ENCODE results near the gene FSTL5.

FSTL5 gene

GRCh38 chr4:162075726-162076125 lies 88.1 kb downstream of the FSTL5 start:
- no peak for TF ChIP-seq POLR2AphosphoS5 (IDR thresholded peaks at IDR 0.05; ENCODE audit: borderline replicate concordance, low read depth, low read length)
- no peak for TF ChIP-seq FOXP2 (optimal IDR thresholded peaks at IDR 0.05; ENCODE audit: control extremely low read depth, extremely low read length, insufficient read depth)
- no peak for TF ChIP-seq EZH2 (IDR thresholded peaks at IDR 0.05)
- DNase-seq (ENCODE audit: low read depth, low spot score) = no peak
- Histone ChIP-seq H3K9ac (ENCODE audit: insufficient read length) (no peak overlapping the region), H3K9me3 (ENCODE audit: low read depth, low read length) (no peaks in the 10 kb centered on the region), H3K4me3 (no peak overlapping the region), H3K36me3 (ENCODE audit: insufficient read depth, low read length) (no peaks in the 10 kb centered on the region), H3K27ac (no peak overlapping the region)

GRCh38 chr4:162061214-162061613 lies 102.6 kb downstream of the FSTL5 start:
- H3K36me3 ChIP-seq (ENCODE audit: insufficient read depth, low read length) = no peaks in the 10 kb centered on the region
- H3K9ac ChIP-seq (ENCODE audit: insufficient read length) = no peak overlapping the region
- DNase-seq (ENCODE audit: low read depth, low spot score) = no peak
- H3K9me3 ChIP-seq (ENCODE audit: low read depth, low read length) = no peaks in the 10 kb centered on the region
- no peak overlapping the region for H3K27ac ChIP-seq
- H3K4me3 ChIP-seq = no peak overlapping the region
- TF ChIP-seq FOXP2 (optimal IDR thresholded peaks at IDR 0.05; ENCODE audit: control extremely low read depth, extremely low read length, insufficient read depth) (no peak), EZH2 (IDR thresholded peaks at IDR 0.05) (no peak), POLR2AphosphoS5 (IDR thresholded peaks at IDR 0.05; ENCODE audit: borderline replicate concordance, low read depth, low read length) (no peak)

- TF ChIP-seq EZH2 (IDR thresholded peaks at IDR 0.05) (no peak), FOXP2 (optimal IDR thresholded peaks at IDR 0.05; ENCODE audit: control extremely low read depth, extremely low read length, insufficient read depth) (no peak), POLR2AphosphoS5 (IDR thresholded peaks at IDR 0.05; ENCODE audit: borderline replicate concordance, low read depth, low read length) (no peak)
- H3K4me3 ChIP-seq = no peak overlapping the region
- H3K36me3 ChIP-seq (ENCODE audit: insufficient read depth, low read length) = no peaks in the 10 kb centered on the region
- DNase-seq (ENCODE audit: low read depth, low spot score) = no peak
- H3K9me3 ChIP-seq (ENCODE audit: low read depth, low read length) = no peaks in the 10 kb centered on the region
- no peak overlapping the region for H3K27ac ChIP-seq
- H3K9ac ChIP-seq (ENCODE audit: insufficient read length) = no peak overlapping the region
These were observed 104.1 kb downstream of the FSTL5 start for GRCh38 chr4:162059656-162060055.

GRCh38 chr4:162056990-162057389 lies 106.8 kb downstream of the FSTL5 start:
- Histone ChIP-seq H3K4me3 (peak overlapping the region; percentile 59), H3K36me3 (ENCODE audit: insufficient read depth, low read length) (no peaks in the 10 kb centered on the region), H3K9ac (ENCODE audit: insufficient read length) (peak overlapping the region; percentile 24), H3K27ac (peak overlapping the region; percentile 81), H3K9me3 (ENCODE audit: low read depth, low read length) (no peaks in the 10 kb centered on the region)
- no peak for DNase-seq (ENCODE audit: low read depth, low spot score)
- TF ChIP-seq POLR2AphosphoS5 (IDR thresholded peaks at IDR 0.05; ENCODE audit: borderline replicate concordance, low read depth, low read length) (no peak), FOXP2 (optimal IDR thresholded peaks at IDR 0.05; ENCODE audit: control extremely low read depth, extremely low read length, insufficient read depth) (no peak), EZH2 (IDR thresholded peaks at IDR 0.05) (no peak)

GRCh38 chr4:162046135-162046534 lies 117.7 kb downstream of the FSTL5 start:
- Histone ChIP-seq H3K9ac (ENCODE audit: insufficient read length) (no peak overlapping the region), H3K36me3 (ENCODE audit: insufficient read depth, low read length) (no peaks in the 10 kb centered on the region), H3K9me3 (ENCODE audit: low read depth, low read length) (no peaks in the 10 kb centered on the region), H3K27ac (no peak overlapping the region), H3K4me3 (no peak overlapping the region)
- no peak for DNase-seq (ENCODE audit: low read depth, low spot score)
- TF ChIP-seq POLR2AphosphoS5 (IDR thresholded peaks at IDR 0.05; ENCODE audit: borderline replicate concordance, low read depth, low read length) = no peak
- TF ChIP-seq EZH2 (IDR thresholded peaks at IDR 0.05) = no peak

GRCh38 chr4:162038112-162038511 lies 125.7 kb downstream of the FSTL5 start:
- no peak for DNase-seq (ENCODE audit: low read depth, low spot score)
- Histone ChIP-seq H3K27ac (no peak overlapping the region), H3K9me3 (ENCODE audit: low read depth, low read length) (no peaks in the 10 kb centered on the region), H3K9ac (ENCODE audit: insufficient read length) (no peak overlapping the region), H3K36me3 (ENCODE audit: insufficient read depth, low read length) (no peaks in the 10 kb centered on the region), H3K4me3 (no peak overlapping the region)
- no peak for TF ChIP-seq EZH2 (IDR thresholded peaks at IDR 0.05)
- TF ChIP-seq POLR2AphosphoS5 (IDR thresholded peaks at IDR 0.05; ENCODE audit: borderline replicate concordance, low read depth, low read length) = no peak
- no peak for TF ChIP-seq FOXP2 (optimal IDR thresholded peaks at IDR 0.05; ENCODE audit: control extremely low read depth, extremely low read length, insufficient read depth)

- Histone ChIP-seq H3K9ac (ENCODE audit: insufficient read length) (no peak overlapping the region), H3K9me3 (ENCODE audit: low read depth, low read length) (no peaks in the 10 kb centered on the region; the same call in 1 of the 2 replicates), H3K4me3 (no peak overlapping the region), H3K27ac (no peak overlapping the region), H3K36me3 (ENCODE audit: insufficient read depth, low read length) (no peaks in the 10 kb centered on the region)
- TF ChIP-seq EZH2 (IDR thresholded peaks at IDR 0.05) = no peak
- TF ChIP-seq FOXP2 (optimal IDR thresholded peaks at IDR 0.05; ENCODE audit: control extremely low read depth, extremely low read length, insufficient read depth) = no peak
- TF ChIP-seq POLR2AphosphoS5 (IDR thresholded peaks at IDR 0.05; ENCODE audit: borderline replicate concordance, low read depth, low read length) = no peak
- no peak for DNase-seq (ENCODE audit: low read depth, low spot score)
These were observed 145.9 kb downstream of the FSTL5 start for GRCh38 chr4:162017863-162018262.

GRCh38 chr4:162016991-162017390 lies 146.8 kb downstream of the FSTL5 start:
- DNase-seq (ENCODE audit: low read depth, low spot score) = no peak
- no peaks in the 10 kb centered on the region for H3K36me3 ChIP-seq (ENCODE audit: insufficient read depth, low read length)
- no peak overlapping the region for H3K27ac ChIP-seq
- no peak for TF ChIP-seq FOXP2 (optimal IDR thresholded peaks at IDR 0.05; ENCODE audit: control extremely low read depth, extremely low read length, insufficient read depth)
- TF ChIP-seq EZH2 (IDR thresholded peaks at IDR 0.05) = no peak
- H3K9me3 ChIP-seq (ENCODE audit: low read depth, low read length) = no peaks in the 10 kb centered on the region; the same call in 1 of the 2 replicates
- H3K9ac ChIP-seq (ENCODE audit: insufficient read length) = no peak overlapping the region
- H3K4me3 ChIP-seq = no peak overlapping the region

- Histone ChIP-seq H3K27ac (no peak overlapping the region), H3K9ac (ENCODE audit: insufficient read length) (no peak overlapping the region), H3K9me3 (ENCODE audit: low read depth, low read length) (no peaks in the 10 kb centered on the region; the same call in 1 of the 2 replicates), H3K4me3 (no peak overlapping the region), H3K36me3 (ENCODE audit: insufficient read depth, low read length) (no peaks in the 10 kb centered on the region)
- no peak for TF ChIP-seq POLR2AphosphoS5 (IDR thresholded peaks at IDR 0.05; ENCODE audit: borderline replicate concordance, low read depth, low read length)
- no peak for TF ChIP-seq FOXP2 (optimal IDR thresholded peaks at IDR 0.05; ENCODE audit: control extremely low read depth, extremely low read length, insufficient read depth)
- TF ChIP-seq EZH2 (IDR thresholded peaks at IDR 0.05) = no peak
- no peak for DNase-seq (ENCODE audit: low read depth, low spot score)
These were observed 147.6 kb downstream of the FSTL5 start for GRCh38 chr4:162016219-162016618.
